ENCODE measurements around the gene MXRA7. TPM values are rescaled to one million over a fixed set of nuclear protein-coding genes. Genes with fewer than 3 reads are reported as not detected.

MXRA7 gene
- total and polyA plus RNA-seq, 2 of the 4 experiments (the other 2 are of a cell fraction): 168 to 231 TPM

DNA sequence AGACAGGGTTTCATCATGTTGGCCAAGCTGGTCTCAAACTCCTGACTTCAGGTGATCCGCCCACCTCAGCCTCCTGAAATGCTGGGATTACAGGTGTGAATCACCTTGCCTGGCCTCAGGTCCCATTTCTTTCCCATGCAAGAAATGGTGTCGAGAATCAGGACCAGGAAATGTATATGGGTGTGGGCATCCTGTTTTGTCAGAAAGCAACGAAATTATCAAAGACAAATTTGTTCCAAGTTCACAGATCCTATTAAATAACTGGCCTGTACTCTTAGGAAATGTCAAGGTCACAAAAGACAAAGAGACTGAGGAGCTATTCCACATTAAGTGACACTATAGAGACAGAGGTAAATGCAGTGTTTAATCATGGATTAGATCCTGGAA lies 50.1 kb downstream of the MXRA7 start:
- H3K27me3 ChIP-seq (ENCODE audit: control insufficient read depth, insufficient read depth, low read length): peaks cover 8% of the 10 kb centered on the region

More for the DNA sequence above, 50.1 kb downstream of the MXRA7 start:
- no peak overlapping the region for H3K14ac ChIP-seq (replicated peaks; ENCODE audit: low read depth, low read length)
- no peaks in the 10 kb centered on the region for H3K79me1 ChIP-seq (ENCODE audit: low read depth in 1 of 2, low read length in 2 of 2)
- H2BK15ac ChIP-seq (ENCODE audit: low read depth, low read length): no peak overlapping the region
- no peak overlapping the region for H2AFZ ChIP-seq (replicated peaks; ENCODE audit: low read length, poor library complexity)
- TF ChIP-seq, protein P1, sequence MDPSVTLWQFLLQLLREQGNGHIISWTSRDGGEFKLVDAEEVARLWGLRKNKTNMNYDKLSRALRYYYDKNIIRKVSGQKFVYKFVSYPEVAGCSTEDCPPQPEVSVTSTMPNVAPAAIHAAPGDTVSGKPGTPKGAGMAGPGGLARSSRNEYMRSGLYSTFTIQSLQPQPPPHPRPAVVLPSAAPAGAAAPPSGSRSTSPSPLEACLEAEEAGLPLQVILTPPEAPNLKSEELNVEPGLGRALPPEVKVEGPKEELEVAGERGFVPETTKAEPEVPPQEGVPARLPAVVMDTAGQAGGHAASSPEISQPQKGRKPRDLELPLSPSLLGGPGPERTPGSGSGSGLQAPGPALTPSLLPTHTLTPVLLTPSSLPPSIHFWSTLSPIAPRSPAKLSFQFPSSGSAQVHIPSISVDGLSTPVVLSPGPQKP (IDR thresholded peaks at IDR 0.05; ENCODE audit: borderline replicate concordance, low read depth, low read length): no peak
- TF ChIP-seq CEBPB (IDR thresholded peaks at IDR 0.05; ENCODE audit: low read depth, low read length): no peak
- TF ChIP-seq BHLHE40 (IDR thresholded peaks at IDR 0.05; ENCODE audit: low read depth, low read length): no peak
- TF ChIP-seq NFE2L2 (IDR thresholded peaks at IDR 0.05; ENCODE audit: low read depth, low read length): no peak
- no peak for TF ChIP-seq MAFK (IDR thresholded peaks at IDR 0.05; ENCODE audit: low read depth, low read length)
- TF ChIP-seq CHD1 (IDR thresholded peaks at IDR 0.05; ENCODE audit: low read depth, low read length): no peak
- no peak for TF ChIP-seq MAZ (IDR thresholded peaks at IDR 0.05; ENCODE audit: borderline replicate concordance, low read depth, low read length)
- no peak for TF ChIP-seq RAD21 (IDR thresholded peaks at IDR 0.05; ENCODE audit: low read length)
- TF ChIP-seq FOS (IDR thresholded peaks at IDR 0.05; ENCODE audit: low read depth, low read length): no peak
- TF ChIP-seq, protein P2, sequence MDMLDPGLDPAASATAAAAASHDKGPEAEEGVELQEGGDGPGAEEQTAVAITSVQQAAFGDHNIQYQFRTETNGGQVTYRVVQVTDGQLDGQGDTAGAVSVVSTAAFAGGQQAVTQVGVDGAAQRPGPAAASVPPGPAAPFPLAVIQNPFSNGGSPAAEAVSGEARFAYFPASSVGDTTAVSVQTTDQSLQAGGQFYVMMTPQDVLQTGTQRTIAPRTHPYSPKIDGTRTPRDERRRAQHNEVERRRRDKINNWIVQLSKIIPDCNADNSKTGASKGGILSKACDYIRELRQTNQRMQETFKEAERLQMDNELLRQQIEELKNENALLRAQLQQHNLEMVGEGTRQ (IDR thresholded peaks at IDR 0.05; ENCODE audit: low read depth, low read length): no peak
- no peak for TF ChIP-seq SMC3 (IDR thresholded peaks at IDR 0.05; ENCODE audit: low read depth, low read length)
- no peak overlapping the region for H2BK120ac ChIP-seq (ENCODE audit: low read depth, low read length)
- no peak overlapping the region for H3K56ac ChIP-seq (ENCODE audit: extremely low read depth, insufficient read depth, low read length)
- no peak overlapping the region for H4K91ac ChIP-seq (ENCODE audit: insufficient read depth, low read depth, low read length)
- H3K18ac ChIP-seq (ENCODE audit: low read depth, low read length): no peak overlapping the region
- no peak overlapping the region for H3K4ac ChIP-seq (ENCODE audit: low read depth, low read length)
- no peak overlapping the region for H4K8ac ChIP-seq (ENCODE audit: low read depth in 2 of 2, low read length in 2 of 2)
- no peaks in the 10 kb centered on the region for H3K36me3 ChIP-seq (ENCODE audit: control insufficient read depth, insufficient read depth, low read length)
- H2BK5ac ChIP-seq (ENCODE audit: low read depth, low read length, poor library complexity, severe bottlenecking): no peak overlapping the region
- H2AK5ac ChIP-seq (ENCODE audit: low read depth, low read length): no peak overlapping the region
- no peak overlapping the region for H3K27ac ChIP-seq (ENCODE audit: insufficient read depth, low read length)
- ChIA-PET POLR2A (ENCODE audit: unreplicated experiment) (no interaction called here), CTCF (no interaction called here)
- no peak overlapping the region for H3K9ac ChIP-seq (ENCODE audit: low read depth, low read length)
- no peaks in the 10 kb centered on the region for H3K9me1 ChIP-seq (ENCODE audit: insufficient read depth, low read length)
- no peak overlapping the region for H2BK20ac ChIP-seq (ENCODE audit: low read depth, low read length)
- no peak overlapping the region for H3K23ac ChIP-seq (ENCODE audit: low read depth, low read length)
- no peaks in the 10 kb centered on the region for H3K9me3 ChIP-seq (ENCODE audit: control insufficient read depth, insufficient read depth, low read length)
- H3K4me3 ChIP-seq (ENCODE audit: insufficient read depth, low read depth, low read length): no peak overlapping the region
- intact Hi-C loops (cut with micrococcal nuclease): no loop called here
- BruUV-seq (replicated peaks): no TSS peak
- no peak overlapping the region for H4K5ac ChIP-seq (ENCODE audit: low read depth, low read length)
- peaks cover 5% of the 10 kb centered on the region for H3K4me1 ChIP-seq (ENCODE audit: control insufficient read depth, insufficient read depth, low read length)
- no peak overlapping the region for H3K4me2 ChIP-seq (ENCODE audit: low read depth, low read length)
- WGBS, 2 experiments (ENCODE audit: extremely low coverage in 2 of 2, insufficient read length in 1 of 2): no CpG with 5 or more reads among the region's 3 CpGs
- ATAC-seq (ENCODE audit: low read depth) (no peak), DNase-seq (no peak)
- no peak overlapping the region for H2AK9ac ChIP-seq (replicated peaks; ENCODE audit: low read depth, low read length, poor library complexity)
- in situ Hi-C loops (cut with MboI; ENCODE audit: low sequenced_read_pairs): no loop called here
- dilution Hi-C loops (cut with HindIII; ENCODE audit: low sequenced_read_pairs, unreplicated experiment): no loop called here
- H4K20me1 ChIP-seq (ENCODE audit: insufficient read depth, low read length): no peaks in the 10 kb centered on the region

All from IMR-90 (cell line).